IPS DF 6.9 (cell line): ENCODE results near the gene OR10A6.

Experiments used
- DNase-seq: peaks from one replicate; pipeline ENCODE4 v3.0.0-alpha.2; 2013; ENCODE audit warnings: low read depth, low spot score
- H3K27ac ChIP-seq: one replicate; pipeline ENCODE4 v1.5.1; 2013; ENCODE audit warnings: low read length, control low read depth
- H3K27me3 ChIP-seq: 2 replicates; pipeline ENCODE4 v1.6.1; 2013; ENCODE audit warnings: mild to moderate bottlenecking, low read length; ENCODE audit not compliant: control insufficient read depth, insufficient read depth
- H3K36me3 ChIP-seq: 2 replicates; pipeline ENCODE4 v1.6.1; 2013; ENCODE audit warnings: low read length; ENCODE audit not compliant: control insufficient read depth, insufficient read depth
- H3K4me1 ChIP-seq: 2 replicates; pipeline ENCODE4 v1.6.1; 2013; ENCODE audit warnings: low read length; ENCODE audit not compliant: control insufficient read depth, insufficient read depth
- H3K4me3 ChIP-seq: 2 replicates; pipeline ENCODE4 v1.5.1; 2013; ENCODE audit warnings: mild to moderate bottlenecking, low read length
- H3K9me3 ChIP-seq: 2 replicates; pipeline ENCODE4 v1.6.1; 2013; ENCODE audit warnings: low read length, inconsistent platforms; ENCODE audit not compliant: control insufficient read depth, insufficient read depth
- WGBS: extraction: QIAGEN DNeasy Blood & Tissue Kit; methylation state at CpG from one replicate; pipeline ENCODE4 v1.1.7; 2013; ENCODE audit warnings: mixed read lengths, missing lambda C conversion rate; ENCODE audit not compliant: insufficient read length, insufficient coverage; 5-methylcytosine and 5-hydroxymethylcytosine counted together

The OR10A6 gene

GRCh38 chr11:7964873-7965272 lies 33.8 kb upstream of the OR10A6 start:
- Histone ChIP-seq H3K27ac (no peak overlapping the region), H3K9me3 (no peaks in the 10 kb centered on the region), H3K4me1 (no peaks in the 10 kb centered on the region; the same call in 1 of the 2 replicates), H3K4me3 (no peak overlapping the region), H3K27me3 (no peaks in the 10 kb centered on the region), H3K36me3 (no peaks in the 10 kb centered on the region)
- DNase-seq, result no peak

- Histone ChIP-seq H3K4me1 (no peaks in the 10 kb centered on the region; the same call in 1 of the 2 replicates), H3K27ac (no peak overlapping the region), H3K36me3 (no peaks in the 10 kb centered on the region), H3K4me3 (no peak overlapping the region), H3K27me3 (no peaks in the 10 kb centered on the region), H3K9me3 (no peaks in the 10 kb centered on the region)
- no CpG with 5 or more reads among the region's 3 CpGs for WGBS
- no peak for DNase-seq
Measured at GRCh38 chr11:7964261-7964660, 33.2 kb upstream of the OR10A6 start.

GRCh38 chr11:7955191-7955590 lies 24.1 kb upstream of the OR10A6 start:
- DNase-seq, result no peak
- no peaks in the 10 kb centered on the region for H3K4me1 ChIP-seq

GRCh38 chr11:7949934-7950333 lies 18.9 kb upstream of the OR10A6 start:
- Histone ChIP-seq H3K4me1 (no peaks in the 10 kb centered on the region), H3K9me3 (no peaks in the 10 kb centered on the region), H3K4me3 (no peak overlapping the region), H3K36me3 (no peaks in the 10 kb centered on the region), H3K27ac (no peak overlapping the region), H3K27me3 (no peaks in the 10 kb centered on the region)
- no peak for DNase-seq
- WGBS, result no CpG with 5 or more reads among the region's 1 CpG

More at GRCh38 chr11:7955191-7955590, 24.1 kb upstream of the OR10A6 start:
- Histone ChIP-seq H3K27ac (no peak overlapping the region), H3K36me3 (no peaks in the 10 kb centered on the region), H3K27me3 (no peaks in the 10 kb centered on the region), H3K9me3 (no peaks in the 10 kb centered on the region), H3K4me3 (no peak overlapping the region)
- no CpG with 5 or more reads among the region's 1 CpG for WGBS

GRCh38 chr11:7944123-7944522 lies 13.1 kb upstream of the OR10A6 start:
- H3K27me3 ChIP-seq, result no peaks in the 10 kb centered on the region
- H3K9me3 ChIP-seq, result no peaks in the 10 kb centered on the region
- WGBS, result no CpG with 5 or more reads among the region's 2 CpGs
- no peak overlapping the region for H3K4me3 ChIP-seq
- H3K36me3 ChIP-seq, result no peaks in the 10 kb centered on the region
- H3K27ac ChIP-seq, result no peak overlapping the region
- no peaks in the 10 kb centered on the region for H3K4me1 ChIP-seq
- no peak for DNase-seq

GRCh38 chr11:7941608-7942007 lies 10.5 kb upstream of the OR10A6 start, which contains the start of gene OR10A3:
OR10A3 (minus strand) TSS chr11:7941708; CDS start chr11:7939520, 2,188 bp downstream.
- no peak within 1 kb of the TSS for H3K27ac ChIP-seq
- no peaks in the 10 kb centered on the region for H3K27me3 ChIP-seq
- no peaks in the 10 kb centered on the region for H3K9me3 ChIP-seq
- WGBS, result no CpG with 5 or more reads among the region's 2 CpGs
- no peaks in the 10 kb centered on the region for H3K4me1 ChIP-seq
- H3K36me3 ChIP-seq, result no peaks in the 10 kb centered on the region
- no peak for DNase-seq
- H3K4me3 ChIP-seq, result no peak within 1 kb of the TSS

GRCh38 chr11:7941146-7941545 lies 10.1 kb upstream of the OR10A6 start:
- WGBS, result no CpG with 5 or more reads among the region's 5 CpGs
- H3K4me3 ChIP-seq, result no peak overlapping the region

GRCh38 chr11:7936615-7937014 lies 5.5 kb upstream of the OR10A6 start:
- Histone ChIP-seq H3K4me3 (no peak overlapping the region), H3K4me1 (no peaks in the 10 kb centered on the region), H3K9me3 (no peaks in the 10 kb centered on the region), H3K36me3 (no peaks in the 10 kb centered on the region), H3K27me3 (no peaks in the 10 kb centered on the region), H3K27ac (no peak overlapping the region)
- WGBS, result no CpG with 5 or more reads among the region's 1 CpG
- no peak for DNase-seq

More at GRCh38 chr11:7941146-7941545, 10.1 kb upstream of the OR10A6 start:
- Histone ChIP-seq H3K9me3 (no peaks in the 10 kb centered on the region), H3K36me3 (no peaks in the 10 kb centered on the region), H3K27ac (no peak overlapping the region), H3K27me3 (no peaks in the 10 kb centered on the region), H3K4me1 (no peaks in the 10 kb centered on the region)
- no peak for DNase-seq

GRCh38 chr11:7927635-7928034 lies 3.4 kb downstream of the OR10A6 start:
- H3K27me3 ChIP-seq, result 0 out of 2 replicates have a peak, but pooled peaks cover 1% of the 10 kb centered on the region
- H3K36me3 ChIP-seq, result no peaks in the 10 kb centered on the region
- no peaks in the 10 kb centered on the region for H3K4me1 ChIP-seq
- no CpG with 5 or more reads among the region's 6 CpGs for WGBS
- H3K27ac ChIP-seq, result no peak overlapping the region
- DNase-seq, result no peak
- no peak overlapping the region for H3K4me3 ChIP-seq
- H3K9me3 ChIP-seq, result no peaks in the 10 kb centered on the region; the same call in none of the 2 replicates

GRCh38 chr11:7924536-7924935 lies 6.5 kb downstream of the OR10A6 start:
- no peak for DNase-seq
- H3K9me3 ChIP-seq, result no peaks in the 10 kb centered on the region; the same call in none of the 2 replicates
- no peaks in the 10 kb centered on the region for H3K36me3 ChIP-seq
- WGBS, result no CpG with 5 or more reads among the region's 2 CpGs
- no peak overlapping the region for H3K4me3 ChIP-seq
- H3K27me3 ChIP-seq, result no peaks in the 10 kb centered on the region
- H3K4me1 ChIP-seq, result no peaks in the 10 kb centered on the region
- H3K27ac ChIP-seq, result no peak overlapping the region

GRCh38 chr11:7918141-7918540 lies 12.9 kb downstream of the OR10A6 start:
- H3K9me3 ChIP-seq, result no peaks in the 10 kb centered on the region
- no peak overlapping the region for H3K4me3 ChIP-seq
- no peak for DNase-seq
- no peaks in the 10 kb centered on the region for H3K27me3 ChIP-seq
- H3K4me1 ChIP-seq, result no peaks in the 10 kb centered on the region
- H3K36me3 ChIP-seq, result no peaks in the 10 kb centered on the region
- no peak overlapping the region for H3K27ac ChIP-seq
- no CpG with 5 or more reads among the region's 2 CpGs for WGBS
